OCI-LY7 (cell line): Measurements from ENCODE around the gene CAMK1.

Experiments used
- CTCF ChIP-seq: fragments of 200-600 bp; sonication (generic); conservative IDR thresholded peaks from 2 replicates; pipeline ENCODE4 v1.5.1; 2014; ENCODE audit warnings: mild to moderate bottlenecking, antibody characterized with exemption, low read length, moderate library complexity, mixed read lengths
- EZH2phosphoT487 ChIP-seq: fragments of 200-600 bp; sonication (generic); IDR thresholded peaks from 2 replicates; pipeline ENCODE4 v1.6.1; 2018; ENCODE audit warnings: low read depth, borderline replicate concordance, mild to moderate bottlenecking, mixed run types, antibody characterized with exemption, low read length, moderate library complexity, mixed read lengths

- TF ChIP-seq CTCF (no peak), EZH2phosphoT487 (no peak)
Observed at GRCh38 chr3:9767418-9767817, 2.3 kb downstream of the CAMK1 start.
